Right atrium auricular region (tissue), 2 donors: ENCODE results near the gene CNTRL. TPM values are rescaled to one million over a fixed set of nuclear protein-coding genes. Genes with fewer than 3 reads are reported as not detected.
A peak's percentile ranks its signal among the peaks of the same experiment; 100 is the strongest.

Experiments used
- DNase-seq: peaks from one replicate; pipeline ENCODE4 v3.0.0-alpha.2; 2019; ENCODE audit warnings: low spot score
- H3K27ac ChIP-seq, 2 donors: fragments of 200-600 bp; sonication (generic); 1 replicate in 1 of 2; 2 replicates in 1 of 2; pipeline ENCODE4 v1.5.1; 2016 to 2019
- H3K27me3 ChIP-seq, 2 donors: fragments of 200-600 bp; sonication (generic); one replicate each; pipeline versions ENCODE4 v1.5.1 to v1.6.0; 2017 to 2019
- H3K36me3 ChIP-seq: fragments of 200-600 bp; sonication (generic); one replicate; pipeline ENCODE4 v1.5.1; 2016
- H3K4me1 ChIP-seq, 2 donors: fragments of 200-600 bp; sonication (generic); one replicate each; pipeline versions ENCODE4 v1.5.1 to v1.6.0; 2017 to 2019
- H3K4me3 ChIP-seq, 2 donors: fragments of 200-600 bp; sonication (generic); 1 replicate in 1 of 2; 2 replicates in 1 of 2; pipeline ENCODE4 v1.5.1; 2017 to 2019; ENCODE audit warnings: mild to moderate bottlenecking in 1 of 2, moderate library complexity in 1 of 2
- H3K9me3 ChIP-seq, 2 donors: fragments of 200-600 bp; sonication (generic); one replicate each; pipeline ENCODE4 v1.5.1; 2019
- CTCF ChIP-seq, 2 donors: fragments of 200-600 bp; sonication (generic); IDR thresholded peaks; one replicate each; pipeline ENCODE4 v1.5.1; 2019; ENCODE audit warnings: antibody characterized with exemption in 2 of 2
- total RNA-seq, 2 donors: library from RNA; depleted of rRNA; stranded (reverse); fragments of >200 nt; gene quantifications; one replicate each; pipeline ENCODE4 v1.1.0, GENCODE V29; 2016

CNTRL gene
- total RNA-seq, 2 donors from 2014 or later = 3.3 to 6.0 TPM

GRCh38 chr9:121217609-121218292 lies 143.0 kb downstream of the CNTRL start:
- no peak for TF ChIP-seq CTCF (IDR thresholded peaks at IDR 0.05)
- DNase-seq = no peak
- Histone ChIP-seq H3K9me3 (no peaks in the 10 kb centered on the region), H3K27me3 (no peaks in the 10 kb centered on the region), H3K27ac (no peak overlapping the region), H3K36me3 (no peaks in the 10 kb centered on the region), H3K4me3 (no peak overlapping the region), H3K4me1 (peaks cover 0 to 5% of the 10 kb centered on the region in 2 donors)

- H3K27ac ChIP-seq = no peak overlapping the region
- no peaks in the 10 kb centered on the region for H3K9me3 ChIP-seq
- H3K36me3 ChIP-seq = no peaks in the 10 kb centered on the region
- peak; percentile 21 for DNase-seq
- no peaks in the 10 kb centered on the region for H3K4me1 ChIP-seq
- no peaks in the 10 kb centered on the region for H3K27me3 ChIP-seq
- H3K4me3 ChIP-seq = no peak overlapping the region
- no peak for TF ChIP-seq CTCF (IDR thresholded peaks at IDR 0.05)
Measured at GRCh38 chr9:121218357-121219027, 143.7 kb downstream of the CNTRL start.

GRCh38 chr9:121219530-121219929 lies 144.8 kb downstream of the CNTRL start:
- no peak overlapping the region for H3K27ac ChIP-seq
- H3K4me3 ChIP-seq = no peak overlapping the region
- no peaks in the 10 kb centered on the region for H3K36me3 ChIP-seq
- H3K27me3 ChIP-seq = no peaks in the 10 kb centered on the region
- no peaks in the 10 kb centered on the region for H3K9me3 ChIP-seq
- TF ChIP-seq CTCF (IDR thresholded peaks at IDR 0.05) = no peak
- no peaks in the 10 kb centered on the region for H3K4me1 ChIP-seq
- no peak for DNase-seq

- Histone ChIP-seq H3K4me1 (no peaks in the 10 kb centered on the region), H3K36me3 (no peaks in the 10 kb centered on the region), H3K27me3 (no peaks in the 10 kb centered on the region), H3K27ac (no peak overlapping the region), H3K9me3 (no peaks in the 10 kb centered on the region), H3K4me3 (no peak overlapping the region)
- no peak for DNase-seq
- TF ChIP-seq CTCF (IDR thresholded peaks at IDR 0.05) = no peak
Measured at GRCh38 chr9:121220996-121221663, 146.4 kb downstream of the CNTRL start.

- Histone ChIP-seq H3K4me3 (no peak overlapping the region), H3K27ac (no peak overlapping the region), H3K36me3 (no peaks in the 10 kb centered on the region), H3K4me1 (no peaks in the 10 kb centered on the region), H3K27me3 (no peaks in the 10 kb centered on the region), H3K9me3 (no peaks in the 10 kb centered on the region)
- DNase-seq = no peak
- no peak for TF ChIP-seq CTCF (IDR thresholded peaks at IDR 0.05)
Measured at GRCh38 chr9:121221664-121222055, 146.9 kb downstream of the CNTRL start.
